ENCODE data around the gene MARK1. TPM values are rescaled to one million over a fixed set of nuclear protein-coding genes. Genes with fewer than 3 reads are reported as not detected.

Gene MARK1
- total RNA-seq, 1 donor from 2014 or later = 0.38 TPM

DNA sequence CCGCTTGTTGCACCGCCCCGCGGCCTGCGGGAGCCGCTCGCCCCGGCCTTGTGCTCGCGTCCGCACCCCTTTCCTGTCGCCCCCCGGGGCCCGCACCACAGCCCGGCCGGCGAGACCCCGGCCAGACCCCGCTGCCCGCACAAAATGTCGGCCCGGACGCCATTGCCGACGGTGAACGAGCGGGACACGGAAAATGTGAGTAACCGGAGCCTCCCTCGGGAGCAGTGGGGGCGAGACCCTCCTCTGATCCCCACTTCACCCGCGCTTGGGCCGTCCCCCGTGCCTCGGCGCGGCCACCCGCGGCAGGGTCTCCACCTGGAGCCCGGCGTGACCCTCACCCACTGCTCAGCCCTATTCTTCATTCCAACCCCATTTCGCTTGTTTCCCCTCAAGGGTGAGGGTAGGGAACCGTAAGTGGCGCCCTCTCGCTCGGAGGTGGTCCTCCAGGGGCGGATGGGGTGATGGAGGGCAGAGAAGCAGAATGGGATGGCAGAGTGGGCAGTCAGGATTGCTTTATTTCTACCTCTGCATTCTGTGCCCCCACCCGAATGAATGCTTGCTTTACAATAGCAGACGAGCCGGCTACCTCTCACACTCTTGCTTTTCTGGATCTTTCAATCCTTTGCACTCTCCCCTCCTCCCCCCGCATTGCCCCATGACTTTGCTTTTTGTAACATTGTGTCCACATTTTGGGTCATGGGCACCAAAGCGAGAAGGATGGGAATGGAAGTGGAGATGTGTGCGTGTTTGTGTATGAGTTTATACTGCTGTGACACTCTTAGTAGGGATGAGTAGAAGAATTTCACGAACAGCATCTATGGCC is 954 bp downstream of the MARK1 start:
- DNase-seq (ENCODE audit: low spot score) (no peak), ATAC-seq (no peak)

- no peak for DNase-seq (ENCODE audit: low spot score)
- ATAC-seq = no peak
Observed at GRCh38 chr1:220529521-220530020, 1.6 kb downstream of the MARK1 start.

GRCh38 chr1:220533504-220534109 is 5.7 kb downstream of the MARK1 start:
- no peak for ATAC-seq
- no peak for DNase-seq (ENCODE audit: low spot score)

DNA sequence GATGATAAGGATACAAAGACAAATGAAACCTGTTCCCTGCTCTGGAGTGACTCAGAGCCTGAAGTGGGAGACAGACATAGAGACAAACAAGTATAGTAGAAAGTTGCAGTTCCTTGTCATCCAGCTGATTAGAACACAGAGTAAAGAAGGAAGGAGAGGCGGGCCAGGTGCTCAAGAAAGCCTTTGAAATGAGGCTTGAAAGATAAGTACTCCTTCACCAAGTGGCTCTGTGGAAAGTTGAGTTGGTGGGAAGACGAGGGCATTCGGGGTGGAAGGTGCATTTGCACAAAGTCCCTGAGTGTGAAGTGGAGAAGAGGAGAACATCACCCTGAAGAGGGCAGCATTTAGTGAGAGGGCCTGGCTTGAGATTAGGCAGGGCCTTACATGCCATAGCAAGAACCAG is 17.0 kb downstream of the MARK1 start:
- DNase-seq (ENCODE audit: low spot score) (no peak), ATAC-seq (peak; percentile 82)

- ATAC-seq (no peak), DNase-seq (ENCODE audit: low spot score) (no peak)
Observed at GRCh38 chr1:220550811-220551399, 23.0 kb downstream of the MARK1 start.

- no peak for DNase-seq (ENCODE audit: low spot score)
- no peak for ATAC-seq
Observed at GRCh38 chr1:220551718-220552117, 23.8 kb downstream of the MARK1 start.

GRCh38 chr1:220552672-220553260 is 24.8 kb downstream of the MARK1 start:
- no peak for ATAC-seq

DNA sequence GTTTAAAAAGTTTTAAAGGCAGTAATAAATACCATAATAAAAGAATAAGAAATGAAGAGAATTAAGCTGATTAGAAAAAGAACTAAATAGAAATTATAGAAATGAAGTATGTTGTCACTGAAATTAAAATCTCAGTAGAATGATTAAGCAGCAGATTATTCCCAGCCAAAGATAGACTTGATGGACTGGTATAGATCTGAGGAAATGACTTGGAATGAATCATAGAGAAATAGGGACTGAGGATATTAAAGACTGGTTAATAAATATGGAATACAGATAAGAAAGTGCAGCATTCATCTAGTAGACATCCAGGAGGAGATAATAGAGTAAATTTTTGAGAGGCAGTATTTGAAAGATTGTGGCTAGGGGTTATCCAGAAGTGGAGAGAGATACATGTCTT is 28.7 kb downstream of the MARK1 start:
- ATAC-seq (no peak), DNase-seq (ENCODE audit: low spot score) (no peak)

More at GRCh38 chr1:220552672-220553260, 24.8 kb downstream of the MARK1 start:
- no peak for DNase-seq (ENCODE audit: low spot score)

DNA sequence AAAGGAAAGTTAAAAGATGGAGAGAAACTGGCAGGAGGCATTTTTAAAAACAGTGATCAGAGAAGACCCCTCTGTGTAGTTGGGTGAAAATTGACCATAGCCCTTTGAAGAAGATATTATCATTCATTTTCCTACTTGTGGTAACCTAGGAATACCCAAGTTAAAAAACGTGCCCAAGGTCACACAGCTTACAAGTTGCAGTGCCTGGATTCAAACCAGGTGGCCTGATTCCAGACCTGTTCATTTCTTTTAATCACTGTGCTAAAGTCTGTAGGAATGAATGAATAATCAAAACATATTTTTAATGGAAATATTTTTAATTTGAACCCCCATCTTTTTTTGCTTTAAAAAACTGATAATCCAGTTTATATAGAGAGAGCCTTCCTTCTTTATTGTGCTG is 35.6 kb downstream of the MARK1 start:
- DNase-seq (ENCODE audit: low spot score) = no peak
- no peak for ATAC-seq

GRCh38 chr1:220564216-220564615 is 36.3 kb downstream of the MARK1 start:
- no peak for DNase-seq (ENCODE audit: low spot score)
- no peak for ATAC-seq

DNA sequence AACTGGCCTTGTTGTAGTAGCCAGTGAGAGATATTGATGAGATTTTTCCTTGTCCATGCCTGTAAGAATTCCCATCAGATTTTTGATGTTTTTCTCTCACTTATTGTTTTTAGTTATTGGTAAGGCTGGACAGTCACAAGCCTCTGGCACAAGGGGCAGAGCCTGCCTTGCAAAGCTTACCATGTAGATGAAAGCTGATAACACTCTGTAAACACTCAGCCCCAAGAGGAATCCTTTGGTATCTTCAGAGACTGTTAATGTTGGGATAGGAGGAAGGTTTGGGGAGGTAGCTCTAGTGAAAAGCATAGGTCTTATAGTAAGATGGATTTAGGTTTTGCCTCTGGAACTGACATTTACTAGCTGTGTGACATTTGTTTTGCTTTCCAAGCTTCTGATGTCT is 37.7 kb downstream of the MARK1 start:
- DNase-seq (ENCODE audit: low spot score) (no peak), ATAC-seq (no peak)

DNA sequence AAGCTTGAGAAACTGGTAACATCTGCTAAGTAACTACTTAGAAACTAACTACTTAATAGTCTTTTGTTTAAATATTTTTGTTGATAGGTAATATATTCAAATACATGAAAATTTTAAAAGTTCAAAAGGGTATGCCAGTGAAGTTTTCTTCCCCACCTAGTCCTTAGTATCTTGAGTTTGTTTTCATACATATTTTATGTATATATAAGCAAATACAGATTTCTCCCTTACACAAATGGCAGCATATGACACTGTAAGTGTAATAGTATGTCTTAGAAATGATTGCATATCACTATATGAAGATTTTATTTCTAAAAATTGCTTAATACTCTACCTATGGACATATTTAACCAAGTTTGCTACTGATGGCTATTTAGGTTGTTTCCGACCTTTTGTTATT is 38.9 kb downstream of the MARK1 start:
- no peak for DNase-seq (ENCODE audit: low spot score)
- ATAC-seq = no peak

GRCh38 chr1:220572416-220572815 is 44.5 kb downstream of the MARK1 start:
- DNase-seq (ENCODE audit: low spot score) (no peak), ATAC-seq (no peak)

DNA sequence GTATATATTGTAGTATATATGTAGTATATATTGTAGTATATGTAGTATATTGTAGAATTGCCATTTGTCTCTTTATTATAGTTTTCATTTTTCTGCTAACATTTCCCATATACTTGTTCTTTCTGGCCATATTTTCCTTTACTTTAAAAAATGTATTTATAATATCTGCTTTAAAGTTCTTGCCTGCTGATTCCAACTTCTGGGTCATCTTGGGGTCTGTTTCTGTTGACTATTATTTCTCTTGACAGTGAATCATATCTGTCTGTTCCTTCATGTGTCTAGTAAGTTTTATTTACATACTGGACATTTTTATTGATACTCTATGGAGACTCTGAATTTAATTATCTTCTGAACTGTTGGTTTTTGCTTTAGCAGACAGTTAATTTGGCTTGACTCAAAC is 45.9 kb downstream of the MARK1 start:
- no peak for DNase-seq (ENCODE audit: low spot score)
- ATAC-seq = no peak

DNA sequence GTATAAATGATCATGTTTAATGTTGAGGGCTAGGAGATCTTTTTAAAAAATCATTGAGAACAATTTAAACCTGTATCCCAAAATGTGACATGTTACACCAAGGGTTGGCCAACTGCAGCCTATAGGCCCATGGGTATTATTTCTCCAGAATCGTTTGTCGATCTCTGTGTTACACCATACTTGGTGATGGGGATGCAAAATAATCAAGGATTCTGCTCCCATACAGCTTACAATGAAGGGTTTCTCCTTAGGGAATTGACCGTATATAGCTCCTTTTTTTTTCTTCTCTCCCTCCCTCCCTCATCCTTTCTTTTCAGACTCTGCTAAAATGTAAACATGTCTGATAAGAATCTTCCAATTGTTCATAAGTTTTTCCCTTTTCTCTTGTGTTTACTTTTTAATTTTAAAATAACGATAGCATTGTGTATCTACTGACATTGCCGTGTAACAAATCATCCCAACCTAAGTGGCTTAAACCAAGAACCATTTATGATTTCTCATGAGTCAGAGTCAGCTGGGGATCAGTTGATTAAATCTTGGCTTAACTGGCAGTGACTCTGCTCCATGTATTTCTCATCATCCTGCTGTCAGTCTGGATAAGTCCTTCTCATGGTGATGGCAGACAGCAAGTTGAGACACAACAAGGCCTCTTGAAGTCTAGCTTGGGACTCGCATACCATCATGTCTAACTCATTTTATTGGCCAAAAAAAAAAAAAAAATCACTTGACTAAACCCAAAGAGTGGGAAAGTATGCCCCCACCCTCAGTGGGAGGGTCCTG is 48.0 kb downstream of the MARK1 start:
- DNase-seq (ENCODE audit: low spot score) (no peak), ATAC-seq (no peak)

DNA sequence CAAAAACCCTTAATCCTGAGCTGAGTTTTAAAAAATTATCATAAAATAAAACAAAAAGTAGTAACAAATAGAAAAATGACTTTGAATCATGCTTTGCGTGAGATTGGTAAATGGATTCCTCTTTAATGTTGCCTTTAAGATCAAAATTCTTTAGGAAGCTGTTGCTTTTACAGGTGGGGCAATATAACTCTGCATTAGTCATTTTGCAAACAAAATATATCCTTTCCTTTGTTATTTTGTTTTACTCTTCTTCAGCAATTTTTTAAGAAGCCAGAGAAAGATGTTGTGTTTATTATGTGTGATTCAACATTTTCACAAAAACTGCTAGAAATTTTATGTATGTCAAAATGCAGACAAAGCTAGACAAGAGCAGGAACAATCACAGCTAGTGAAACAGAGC is 50.0 kb downstream of the MARK1 start:
- no peak for DNase-seq (ENCODE audit: low spot score)
- ATAC-seq = no peak

DNA sequence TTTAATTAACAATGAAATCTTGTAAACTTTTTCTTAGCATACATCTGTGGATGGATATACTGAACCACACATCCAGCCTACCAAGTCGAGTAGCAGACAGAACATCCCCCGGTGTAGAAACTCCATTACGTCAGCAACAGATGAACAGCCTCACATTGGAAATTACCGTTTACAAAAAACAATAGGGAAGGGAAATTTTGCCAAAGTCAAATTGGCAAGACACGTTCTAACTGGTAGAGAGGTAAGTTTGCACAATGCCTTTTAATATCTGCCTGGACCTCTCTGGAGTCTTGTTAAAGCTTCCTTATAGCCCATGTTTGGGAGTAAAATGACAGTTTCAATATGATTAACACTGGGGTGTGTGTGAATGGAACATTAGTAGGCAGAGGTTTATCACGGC is 51.4 kb downstream of the MARK1 start:
- no peak for ATAC-seq
- no peak for DNase-seq (ENCODE audit: low spot score)

- DNase-seq (ENCODE audit: low spot score) (no peak), ATAC-seq (no peak)
Observed at GRCh38 chr1:220592714-220593113, 64.8 kb downstream of the MARK1 start.

DNA sequence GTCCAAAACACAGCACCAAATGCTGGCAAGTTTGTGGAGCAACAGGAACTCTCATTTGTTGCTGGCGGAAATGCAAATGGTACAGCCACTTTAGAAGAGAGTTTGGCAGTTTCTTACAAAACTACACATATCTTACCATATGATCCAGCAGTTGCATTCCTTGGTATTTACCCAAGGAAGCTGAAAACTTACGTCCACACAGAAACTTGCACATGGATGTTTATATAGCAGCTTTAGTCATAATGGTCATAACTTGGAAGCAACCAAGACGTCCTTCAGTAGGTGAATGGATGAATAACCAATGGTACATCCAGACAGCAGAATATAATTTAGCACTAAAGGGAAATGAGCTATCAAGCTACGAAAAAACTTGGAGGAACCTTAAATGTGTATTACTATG is 66.4 kb downstream of the MARK1 start:
- DNase-seq (ENCODE audit: low spot score) (no peak), ATAC-seq (no peak)

DNA sequence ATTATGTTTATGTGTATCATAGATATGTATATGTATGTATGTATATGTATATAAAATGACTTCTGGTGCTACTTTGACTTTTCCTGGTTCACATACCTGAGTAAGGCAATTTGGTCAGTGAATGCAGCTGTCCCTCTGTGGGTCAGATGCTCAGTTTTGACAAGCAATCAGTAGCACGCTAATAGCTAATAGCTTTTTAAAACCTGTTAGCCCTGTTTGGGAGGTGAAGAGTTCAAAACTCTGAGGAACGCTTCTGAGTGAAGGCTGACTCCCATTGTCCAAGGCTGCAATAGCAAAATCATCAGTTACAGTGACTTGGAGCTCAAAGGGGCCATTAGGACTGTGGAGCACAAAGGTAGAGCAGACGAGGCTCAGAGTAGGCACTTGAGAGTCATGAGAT is 67.2 kb downstream of the MARK1 start:
- DNase-seq (ENCODE audit: low spot score) (no peak), ATAC-seq (no peak)

DNA sequence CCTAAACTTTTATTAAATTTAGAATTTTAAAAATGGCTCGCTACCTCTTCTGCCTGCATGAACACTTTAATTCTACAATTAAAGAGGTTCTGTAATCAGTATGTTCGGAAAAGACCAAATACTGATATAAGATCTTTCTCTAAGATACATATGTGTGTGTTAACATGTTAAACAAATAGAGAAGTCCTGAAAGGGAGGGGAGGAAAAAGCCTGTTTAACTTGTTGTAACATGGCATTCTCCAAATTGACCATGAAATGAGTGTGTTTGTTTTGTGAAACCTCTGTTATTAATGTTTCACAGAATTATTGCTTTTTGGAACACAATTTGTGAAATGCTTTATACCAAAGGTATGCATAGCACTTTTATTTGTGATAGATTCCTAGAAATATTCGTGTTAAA is 77.0 kb downstream of the MARK1 start:
- no peak for DNase-seq (ENCODE audit: low spot score)
- ATAC-seq = no peak

Data from left lobe of liver (tissue), 2 donors.